Measurements from ENCODE around the gene KNTC1. TPM values are rescaled to one million over a fixed set of nuclear protein-coding genes. Genes with fewer than 3 reads are reported as not detected.
A peak's percentile ranks its signal among the peaks of the same experiment; 100 is the strongest.

The KNTC1 gene
- total RNA-seq, 1 experiment from 2014 or later: 67.7 TPM

- H3K4me2 ChIP-seq: peak overlapping the region; percentile 77
- H4K20me1 ChIP-seq (ENCODE audit: insufficient read depth): peaks cover 5% of the 10 kb centered on the region; the same call in 1 of the 2 replicates
- peak overlapping the region; percentile 91 for H3K27ac ChIP-seq
- peaks cover 43% of the 10 kb centered on the region for H3F3A ChIP-seq (ENCODE audit: insufficient read depth, low read depth)
- intact Hi-C loops (cut with micrococcal nuclease; ENCODE audit: unreplicated experiment): loop anchor here (1.0 to 2.0 kb wide), 2 partner anchors 27 to 253 kb away; partner anchors contain the start of genes DENR and KNTC1
- TSS peak; percentile 27 for BruUV-seq (replicated peaks)
- TF ChIP-seq EZH2 (IDR thresholded peaks at IDR 0.05; ENCODE audit: low read depth): no peak
- TF ChIP-seq, protein P1, sequence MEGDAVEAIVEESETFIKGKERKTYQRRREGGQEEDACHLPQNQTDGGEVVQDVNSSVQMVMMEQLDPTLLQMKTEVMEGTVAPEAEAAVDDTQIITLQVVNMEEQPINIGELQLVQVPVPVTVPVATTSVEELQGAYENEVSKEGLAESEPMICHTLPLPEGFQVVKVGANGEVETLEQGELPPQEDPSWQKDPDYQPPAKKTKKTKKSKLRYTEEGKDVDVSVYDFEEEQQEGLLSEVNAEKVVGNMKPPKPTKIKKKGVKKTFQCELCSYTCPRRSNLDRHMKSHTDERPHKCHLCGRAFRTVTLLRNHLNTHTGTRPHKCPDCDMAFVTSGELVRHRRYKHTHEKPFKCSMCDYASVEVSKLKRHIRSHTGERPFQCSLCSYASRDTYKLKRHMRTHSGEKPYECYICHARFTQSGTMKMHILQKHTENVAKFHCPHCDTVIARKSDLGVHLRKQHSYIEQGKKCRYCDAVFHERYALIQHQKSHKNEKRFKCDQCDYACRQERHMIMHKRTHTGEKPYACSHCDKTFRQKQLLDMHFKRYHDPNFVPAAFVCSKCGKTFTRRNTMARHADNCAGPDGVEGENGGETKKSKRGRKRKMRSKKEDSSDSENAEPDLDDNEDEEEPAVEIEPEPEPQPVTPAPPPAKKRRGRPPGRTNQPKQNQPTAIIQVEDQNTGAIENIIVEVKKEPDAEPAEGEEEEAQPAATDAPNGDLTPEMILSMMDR (conservative IDR thresholded peaks at IDR 0.05): no peak
- peaks cover 17% of the 10 kb centered on the region for H3K36me3 ChIP-seq (ENCODE audit: low read depth)
- H3K4me1 ChIP-seq (replicated peaks; ENCODE audit: insufficient read depth): peaks cover 23% of the 10 kb centered on the region; the same call in 1 of the 2 replicates
- no peaks in the 10 kb centered on the region for H3K9me3 ChIP-seq (ENCODE audit: insufficient read depth, low read depth)
- peak; percentile 51 to 52 for DNase-seq
- peak overlapping the region; percentile 91 for H2AFZ ChIP-seq
- no peaks in the 10 kb centered on the region for H3K9me2 ChIP-seq (ENCODE audit: insufficient read depth)
- peaks cover 50% of the 10 kb centered on the region for H3K79me2 ChIP-seq (ENCODE audit: low read depth)
- peak overlapping the region; percentile 86 for H3K4me3 ChIP-seq
- H3K27me3 ChIP-seq (ENCODE audit: insufficient read depth, low read depth): no peaks in the 10 kb centered on the region
- ChIA-PET CTCF (interaction anchor here (0.5 to 0.6 kb wide), 3 partner anchors 16 to 500 kb away, joined by 3 to 5 read pairs (median 3); no protein-coding TSS in a partner anchor), POLR2A (ENCODE audit: unreplicated experiment) (interaction anchor here (0.6 to 0.7 kb wide), 4 partner anchors 12 to 612 kb away, joined by 3 to 4 read pairs (median 4); partner anchors contain the start of gene PSMD9)
These were observed 26.9 kb upstream of the KNTC1 start for GRCh38 chr12:122499991-122500684.

- H4K20me1 ChIP-seq (ENCODE audit: insufficient read depth): peaks cover 5% of the 10 kb centered on the region
- H3K4me3 ChIP-seq: peak within 1 kb of the TSS; percentile 86
- peaks cover 23% of the 10 kb centered on the region; the same call in 1 of the 2 replicates for H3K4me1 ChIP-seq (replicated peaks; ENCODE audit: insufficient read depth)
- peaks cover 24% of the 10 kb centered on the region for H3K36me3 ChIP-seq (ENCODE audit: low read depth)
- peak within 1 kb of the TSS; percentile 91 for H2AFZ ChIP-seq
- H3K79me2 ChIP-seq (ENCODE audit: low read depth): peaks cover 44% of the 10 kb centered on the region
- H3F3A ChIP-seq (ENCODE audit: insufficient read depth, low read depth): peaks cover 50% of the 10 kb centered on the region
- peak within 1 kb of the TSS; percentile 91 for H3K27ac ChIP-seq
- H3K4me2 ChIP-seq: peak within 1 kb of the TSS; percentile 77
- no peaks in the 10 kb centered on the region for H3K27me3 ChIP-seq (ENCODE audit: insufficient read depth, low read depth)
- CTCF ChIA-PET: interaction anchor here (0.5 to 0.9 kb wide), 4 partner anchors 16 to 501 kb away, joined by 3 to 8 read pairs (median 4); no protein-coding TSS in a partner anchor
- intact Hi-C loops (cut with micrococcal nuclease; ENCODE audit: unreplicated experiment): loop anchor here (1.0 to 2.0 kb wide), 2 partner anchors 26 to 252 kb away; partner anchors contain the start of genes DENR and KNTC1
- H3K9me2 ChIP-seq (ENCODE audit: insufficient read depth): no peaks in the 10 kb centered on the region
- peak; percentile 94 to 95 for DNase-seq
- H3K9me3 ChIP-seq (ENCODE audit: insufficient read depth, low read depth): no peaks in the 10 kb centered on the region
- no peak for TF ChIP-seq EZH2 (IDR thresholded peaks at IDR 0.05; ENCODE audit: low read depth)
- TF ChIP-seq, protein P1 (conservative IDR thresholded peaks at IDR 0.05): no peak
- TSS peak; percentile 79 for BruUV-seq (replicated peaks)
- POLR2A ChIA-PET (ENCODE audit: unreplicated experiment): interaction anchor here (0.6 to 1.0 kb wide), 11 partner anchors 9 to 740 kb away, joined by 3 to 17 read pairs (median 4); partner anchors contain the start of gene PSMD9
These were observed 26.2 kb upstream of the KNTC1 start, which contains the start of gene ZCCHC8 for GRCh38 chr12:122500685-122501488. TSS of gene ZCCHC8 (minus strand) at chr12:122500932. CDS start at chr12:122500840, 92 bp downstream.
